CD1c-positive myeloid dendritic cell (primary cell): ENCODE results near the gene COPS3.
"Not testable (repeated sequence)": the region's sequence is repeated elsewhere in the genome, so short reads cannot be mapped to it uniquely, and the experiment has no call there.

Experiments used
- DNase-seq: peaks from one replicate; pipeline ENCODE4 v3.0.0-alpha.2; 2016; ENCODE audit errors: extremely low spot score

The COPS3 gene

DNA sequence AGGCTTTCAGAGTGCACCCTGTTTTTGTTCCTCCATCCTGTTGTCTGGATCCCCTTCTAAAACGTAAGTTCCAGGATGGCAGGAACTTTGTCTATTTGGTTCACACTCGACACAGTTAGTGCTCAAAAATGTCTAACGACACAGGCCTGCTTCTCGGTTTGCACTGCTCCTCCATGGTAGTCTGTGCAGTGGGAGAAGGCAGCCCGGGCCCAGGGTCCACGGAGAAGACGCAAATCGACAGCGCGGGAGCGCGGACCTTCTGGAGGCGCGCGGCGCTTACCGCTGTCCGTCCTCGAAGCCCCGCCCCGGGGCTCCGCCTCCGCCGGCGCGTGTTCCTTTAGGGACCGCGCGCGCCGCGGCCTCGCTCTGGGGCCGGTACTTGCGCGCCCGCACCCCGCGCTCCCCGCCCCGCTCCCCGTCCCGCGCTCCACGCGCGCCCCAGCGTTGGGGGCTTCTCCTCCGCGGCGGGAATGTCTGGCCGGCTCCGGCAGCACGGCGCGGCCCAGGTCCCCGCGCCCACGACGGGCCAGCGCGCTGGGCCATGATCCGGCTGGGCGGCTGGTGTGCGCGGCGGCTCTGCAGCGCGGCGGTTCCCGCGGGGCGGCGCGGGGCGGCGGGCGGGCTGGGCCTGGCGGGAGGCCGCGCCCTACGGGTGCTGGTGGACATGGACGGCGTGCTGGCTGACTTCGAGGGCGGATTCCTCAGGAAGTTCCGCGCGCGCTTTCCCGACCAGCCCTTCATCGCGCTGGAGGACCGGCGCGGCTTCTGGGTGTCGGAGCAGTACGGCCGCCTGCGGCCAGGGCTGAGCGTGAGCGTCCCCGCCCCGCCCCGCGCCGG lies 22.2 kb upstream of the COPS3 start, which contains the start of gene NT5M:
NT5M (plus strand) TSS at position 364 of the 837 bp plus-strand sequence; CDS start at position 542, 178 bp downstream.
- DNase-seq = peak; percentile 82

DNA sequence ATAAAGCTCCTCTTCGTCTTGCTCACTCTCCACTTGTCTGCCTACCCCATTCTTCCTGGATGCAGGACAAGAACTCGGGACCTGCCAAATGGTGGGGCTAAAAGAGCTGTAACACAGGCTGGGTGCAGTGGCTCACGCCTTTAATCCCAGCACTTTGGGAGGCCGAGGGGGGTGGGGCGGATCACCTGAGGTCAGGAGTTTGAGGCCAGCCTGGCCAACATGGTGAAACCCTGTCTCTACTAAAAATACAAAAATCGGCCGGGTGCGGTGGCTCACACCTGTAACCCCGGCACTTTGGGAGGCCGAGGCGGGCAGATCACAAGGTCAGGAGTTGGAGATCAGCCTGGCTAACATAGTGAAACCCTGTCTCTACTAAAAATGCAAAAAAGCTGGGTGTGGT lies 20.6 kb upstream of the COPS3 start:
- DNase-seq = not testable (repeated sequence)

DNA sequence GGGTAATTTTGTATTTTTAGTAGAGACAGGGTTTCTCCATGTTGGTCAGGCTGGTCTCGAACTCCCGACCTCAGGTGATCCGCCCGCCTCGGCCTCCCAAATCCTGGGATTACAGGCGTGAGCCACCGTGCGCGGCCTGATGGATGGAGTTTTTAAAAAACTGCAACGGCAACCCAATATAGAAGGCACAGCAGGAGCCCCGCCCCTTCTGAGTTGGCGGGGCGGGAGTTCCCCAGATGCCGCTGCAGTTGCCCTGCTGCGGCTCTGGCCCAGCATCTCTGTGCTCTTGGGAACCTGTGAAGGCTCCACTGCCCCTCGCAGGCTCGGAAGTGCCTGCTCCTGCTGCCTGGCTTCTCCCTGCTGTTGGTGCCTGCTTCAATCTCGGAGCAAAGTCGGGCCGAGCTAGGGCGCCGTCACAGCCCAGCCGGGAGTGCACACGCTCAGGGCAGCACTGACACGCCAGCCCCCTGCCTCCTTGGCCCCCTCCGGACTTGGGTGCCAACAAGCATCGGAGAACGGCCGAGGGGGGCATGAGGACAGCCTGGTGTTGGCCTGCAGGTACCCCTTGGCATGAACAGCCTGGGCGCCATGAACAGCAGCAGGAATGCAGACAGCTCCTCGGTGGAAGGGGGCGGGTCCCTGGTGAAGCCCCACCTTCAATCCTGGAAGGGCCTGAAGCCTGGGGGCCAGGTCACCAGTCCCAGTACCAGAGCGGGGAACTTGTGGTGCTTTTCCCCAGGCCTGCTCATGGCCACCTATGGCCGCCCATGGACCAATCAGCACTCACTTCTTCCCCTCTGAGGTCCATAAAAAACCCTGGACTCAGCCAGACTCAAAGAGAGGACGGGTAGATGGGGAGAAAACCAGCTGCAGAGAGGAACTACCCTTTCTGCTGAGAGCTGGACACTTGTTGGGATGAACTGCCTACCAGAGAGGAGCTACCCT lies 19.9 kb upstream of the COPS3 start:
- DNase-seq = peak; percentile 65

DNA sequence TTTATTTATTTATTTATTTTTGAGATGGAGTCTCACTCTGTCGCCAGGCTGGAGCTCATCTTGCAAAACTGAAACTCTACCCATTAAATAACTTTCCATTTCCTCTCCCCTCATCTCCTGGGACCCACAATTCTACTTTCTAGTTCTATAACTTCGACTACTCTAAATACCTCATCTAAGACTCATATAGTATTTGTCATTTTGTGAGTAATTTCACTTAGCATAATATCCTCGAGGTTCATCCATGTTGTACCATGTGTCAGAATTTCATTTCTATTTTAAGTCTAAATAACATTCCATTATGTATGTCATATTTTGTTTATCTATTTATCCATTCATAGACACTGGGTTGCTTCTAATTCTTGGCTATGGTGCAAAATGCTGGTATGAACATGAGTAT lies 17.1 kb upstream of the COPS3 start:
- no peak for DNase-seq

DNA sequence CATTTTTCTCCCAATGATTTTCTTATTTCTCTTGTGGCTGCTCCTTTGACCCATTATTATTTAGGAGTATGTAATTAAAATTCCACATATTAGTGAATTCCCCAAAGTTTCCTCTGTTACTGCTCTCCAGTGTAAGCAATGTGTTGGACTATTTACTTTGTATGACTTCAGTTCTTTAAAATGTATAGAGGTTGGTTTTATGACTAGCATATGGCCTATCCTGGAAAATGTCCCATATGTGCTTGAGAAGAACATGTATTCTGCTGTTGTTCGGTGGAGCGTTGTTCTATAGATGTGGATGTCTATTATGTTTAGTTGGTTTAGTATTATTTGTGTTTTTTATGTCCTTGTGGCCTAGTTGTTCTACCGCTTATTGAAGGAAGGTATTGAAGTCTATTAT lies 16.2 kb upstream of the COPS3 start:
- no peak for DNase-seq

DNA sequence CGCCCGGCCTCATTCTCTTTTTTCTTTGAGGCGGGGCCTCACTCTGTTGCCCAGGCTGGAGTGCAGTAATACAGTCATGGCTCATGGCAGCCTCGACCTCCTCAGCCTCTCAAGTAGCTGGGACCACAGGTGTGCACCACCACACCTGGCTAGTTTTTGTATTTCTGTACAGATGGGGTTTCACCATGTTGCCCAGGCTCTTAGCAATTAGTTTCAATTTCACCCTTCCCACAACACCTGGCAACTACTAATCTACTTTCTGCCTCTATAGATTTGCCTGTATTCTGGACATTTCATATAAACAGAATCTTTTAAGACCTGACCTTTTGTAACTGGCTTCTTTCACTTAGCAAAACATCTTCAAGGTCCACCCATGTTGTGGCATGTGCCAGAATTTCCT lies 14.1 kb upstream of the COPS3 start:
- DNase-seq = no peak

DNA sequence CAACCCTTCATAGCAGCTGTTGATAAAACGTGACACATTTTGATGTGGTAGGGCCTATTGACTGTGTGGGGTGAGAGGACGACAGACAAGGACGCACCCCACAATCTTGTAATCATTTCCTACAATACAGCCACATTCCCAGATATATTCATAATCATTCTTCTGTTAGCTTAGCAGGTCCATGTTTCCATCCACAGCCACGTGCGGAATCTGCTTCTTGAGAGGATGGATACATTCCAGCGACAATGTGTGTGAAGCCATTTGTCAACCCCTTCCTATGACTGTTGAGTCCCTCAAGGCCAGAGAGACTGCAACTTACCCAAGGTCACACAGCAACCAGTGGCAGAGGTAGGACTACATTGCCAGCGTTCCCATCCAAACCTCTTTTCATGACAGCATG lies 8.7 kb upstream of the COPS3 start:
- no peak for DNase-seq

DNA sequence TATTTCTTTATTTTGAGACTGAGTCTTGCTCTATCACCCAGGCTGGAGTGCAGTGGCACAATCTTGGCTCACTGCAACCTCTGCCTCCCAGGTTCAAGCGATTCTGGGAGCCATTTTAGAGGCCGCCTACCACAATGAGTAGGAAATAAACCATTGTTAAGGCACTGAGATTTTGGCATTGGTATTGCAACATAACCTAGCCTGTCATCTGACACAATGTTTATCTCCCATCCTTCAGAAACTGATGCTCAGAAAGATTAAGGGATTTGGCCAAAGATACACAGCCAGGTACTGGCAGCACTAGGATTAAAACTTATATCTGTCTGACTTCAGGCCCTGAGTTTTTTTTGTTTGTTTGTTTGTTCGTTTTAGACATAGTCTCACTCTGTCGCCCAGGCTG lies 8.0 kb upstream of the COPS3 start:
- DNase-seq = no peak

DNA sequence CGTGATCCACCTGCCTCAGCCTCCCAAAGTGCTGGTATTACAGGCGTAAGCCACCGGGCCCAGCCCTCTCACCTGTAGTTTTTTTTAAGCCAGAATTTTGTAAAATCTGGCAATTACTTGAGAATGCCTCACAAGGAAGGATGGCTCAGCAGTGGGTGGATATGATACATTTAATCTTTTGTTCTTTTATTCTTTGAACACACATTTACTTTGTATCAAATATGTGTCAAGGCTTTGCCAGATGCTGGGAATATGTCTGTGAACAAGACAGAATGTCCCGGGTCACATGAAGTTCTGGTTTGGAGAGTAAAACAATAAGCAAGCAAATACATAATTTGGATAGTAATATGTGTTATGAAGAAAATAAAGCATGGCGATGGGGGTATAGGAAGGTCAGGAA lies 4.9 kb upstream of the COPS3 start:
- no peak for DNase-seq

DNA sequence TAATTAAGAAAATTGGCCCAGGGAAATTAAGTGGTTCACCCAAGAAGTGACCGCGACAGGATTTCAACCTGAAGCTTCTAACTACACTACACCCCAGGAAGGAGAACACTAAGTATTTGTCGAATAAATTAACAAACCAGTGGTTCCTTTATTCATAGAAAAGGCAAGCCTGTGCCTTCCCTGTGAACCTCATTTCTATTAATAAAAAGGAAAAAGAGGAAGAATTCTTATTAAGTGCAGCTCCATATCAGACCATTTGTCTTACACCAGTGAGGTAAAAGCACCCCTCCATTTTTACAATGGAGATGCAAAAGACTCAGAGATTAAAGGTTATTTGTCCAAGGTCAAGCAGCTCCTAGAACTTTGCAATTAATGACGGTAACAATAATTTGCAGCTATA lies 1.7 kb downstream of the COPS3 start:
- peak; percentile 17 for DNase-seq

DNA sequence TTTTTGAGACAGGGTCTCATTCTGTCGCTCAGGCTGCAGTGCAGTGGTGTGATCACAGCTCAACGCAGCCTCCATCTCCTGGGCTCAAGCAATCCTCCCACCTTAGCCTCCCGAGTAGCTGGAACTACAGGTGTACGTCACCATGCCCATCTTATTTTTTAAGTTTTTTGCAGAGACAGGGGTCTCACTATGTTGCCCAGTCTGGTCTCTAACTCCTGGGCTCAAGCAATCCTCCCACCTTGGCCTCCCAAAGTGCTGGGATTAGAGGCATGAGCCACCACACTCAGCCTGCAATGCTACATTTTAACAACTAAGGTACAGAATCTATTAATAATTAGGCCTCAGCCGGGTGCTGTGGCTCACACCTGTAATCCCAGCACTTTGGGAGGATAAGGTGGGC lies 3.6 kb downstream of the COPS3 start:
- DNase-seq = not testable (repeated sequence)

DNA sequence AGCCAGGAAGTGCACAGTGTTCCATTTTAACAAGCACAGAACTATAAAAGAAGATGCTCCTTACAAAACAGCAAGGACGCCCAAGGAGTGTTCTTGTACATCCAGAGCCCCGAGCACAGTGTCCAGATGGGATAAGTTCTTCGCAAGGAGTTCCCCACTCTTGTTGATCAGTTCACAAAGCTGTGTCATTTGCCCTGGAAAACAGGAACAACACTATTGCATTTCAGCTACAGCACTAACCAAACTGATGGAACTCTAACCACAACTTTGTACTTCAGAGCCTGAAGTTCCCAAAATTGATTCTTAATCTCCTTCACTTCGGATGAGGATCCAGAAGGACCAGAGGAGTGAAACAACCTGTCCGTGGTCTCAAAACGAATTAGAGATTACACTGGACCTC lies 5.1 kb downstream of the COPS3 start:
- DNase-seq = peak; percentile 76

DNA sequence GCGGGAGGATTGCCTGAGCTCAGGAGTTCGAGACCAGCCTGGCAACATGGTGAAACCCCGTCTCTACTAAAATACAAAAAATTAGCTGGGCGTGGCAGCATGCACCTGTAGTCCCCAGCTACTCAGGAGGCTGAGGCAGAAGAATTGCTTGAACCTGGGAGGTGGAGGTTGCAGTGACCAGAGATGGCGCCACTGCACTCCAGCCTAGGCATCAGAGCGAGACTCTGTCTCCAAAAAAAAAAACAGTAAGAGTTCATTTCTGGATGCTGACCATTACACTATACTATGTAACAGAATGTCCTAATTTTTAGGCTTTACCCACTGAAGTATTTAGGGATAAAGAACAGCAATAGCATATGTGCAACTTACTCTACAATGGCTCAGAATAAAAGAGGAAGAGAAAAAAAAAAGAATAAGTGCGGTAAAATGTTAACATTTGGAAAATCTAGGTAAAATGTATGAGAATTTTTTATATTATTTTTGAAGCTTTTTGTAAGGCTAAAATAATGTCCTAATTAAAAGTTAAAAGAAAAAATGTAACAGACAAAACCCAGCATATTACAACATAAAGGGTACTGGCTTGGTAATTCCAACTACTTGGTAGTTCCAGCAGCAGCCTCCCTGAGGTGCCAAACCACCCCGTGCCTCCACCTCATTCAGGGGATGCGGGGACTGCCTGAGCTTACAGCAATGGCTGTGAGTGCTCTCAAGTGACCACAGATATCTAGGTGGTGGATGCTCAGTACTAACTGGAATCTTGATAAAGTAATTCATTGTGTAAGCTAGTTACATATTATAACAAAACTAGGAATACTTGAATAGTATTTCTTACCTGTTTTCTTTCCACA lies 10.9 kb downstream of the COPS3 start:
- DNase-seq = no peak

DNA sequence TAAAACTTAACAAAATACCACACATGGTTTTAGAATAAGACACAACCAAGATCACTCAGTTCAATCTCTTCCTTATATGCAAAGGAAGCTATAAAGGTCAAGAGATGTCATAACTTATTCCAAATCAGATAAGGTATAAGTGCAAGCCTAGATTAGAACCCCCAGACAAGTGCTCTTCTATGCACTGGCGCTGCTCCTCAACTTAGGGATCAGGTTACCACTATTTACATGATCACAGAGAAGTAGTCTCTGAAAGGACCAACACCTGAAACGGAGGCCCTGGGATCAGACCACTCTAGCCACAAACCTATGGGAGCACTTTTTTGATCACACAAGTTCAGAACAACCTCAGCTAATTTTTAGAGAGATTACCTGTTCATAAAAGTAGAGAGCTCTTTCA lies 16.6 kb downstream of the COPS3 start:
- DNase-seq = no peak

DNA sequence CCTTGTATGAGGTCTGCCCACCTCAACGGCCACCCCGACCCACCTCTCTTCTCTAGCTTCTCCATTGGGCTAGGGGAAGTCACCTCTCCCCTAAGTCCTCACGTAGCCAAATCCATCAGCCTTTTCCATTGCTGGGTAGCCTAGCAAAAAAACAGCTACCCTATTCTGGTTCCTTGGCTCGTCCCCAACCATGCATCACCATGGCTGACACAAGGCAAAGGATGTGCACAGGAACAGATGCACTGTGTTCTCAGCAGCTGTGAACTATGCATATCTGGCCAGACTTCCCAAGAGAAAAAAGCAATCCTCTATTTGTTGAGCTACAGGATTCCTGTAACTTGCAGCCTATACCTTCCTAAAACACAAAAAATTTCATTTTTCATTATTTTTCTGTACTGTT lies 22.0 kb downstream of the COPS3 start:
- no peak for DNase-seq

DNA sequence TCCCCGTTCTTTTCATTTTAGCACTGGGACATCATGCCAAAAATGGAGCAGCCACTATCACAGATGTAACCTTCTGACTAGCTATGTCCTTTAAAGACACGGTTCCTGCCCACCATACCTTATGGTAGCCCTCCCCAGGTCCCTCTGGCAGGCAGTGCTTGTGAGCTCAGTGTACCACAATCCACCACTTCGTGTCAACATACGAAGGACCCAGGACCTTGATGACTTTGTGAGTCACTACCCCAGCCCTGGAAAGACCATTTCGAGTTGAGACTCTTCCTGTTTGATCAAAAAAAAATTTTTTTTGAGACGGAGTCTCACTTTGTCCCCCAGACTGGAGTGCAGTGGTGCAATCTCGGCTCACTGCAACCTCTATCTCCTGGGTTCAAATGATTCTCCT lies 23.0 kb downstream of the COPS3 start:
- DNase-seq = no peak

DNA sequence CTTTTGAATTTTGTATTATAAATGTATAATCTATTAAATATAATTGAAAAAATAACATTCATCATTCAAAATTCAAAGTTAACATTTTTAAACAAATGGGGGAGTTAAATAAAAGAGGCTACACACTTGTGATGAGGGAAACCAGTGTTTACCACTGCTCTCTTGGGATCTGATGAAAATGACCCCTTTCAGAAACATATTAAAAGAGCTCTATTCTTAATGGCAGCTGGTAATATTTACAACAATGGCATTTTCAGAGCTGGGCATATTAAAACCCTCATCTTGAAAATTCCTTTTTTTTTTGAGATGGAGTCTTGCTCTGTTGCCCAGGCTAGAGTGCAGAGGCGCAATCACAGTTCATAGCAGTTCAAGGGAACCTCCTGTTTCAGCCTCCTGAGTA lies 24.7 kb downstream of the COPS3 start:
- no peak for DNase-seq

DNA sequence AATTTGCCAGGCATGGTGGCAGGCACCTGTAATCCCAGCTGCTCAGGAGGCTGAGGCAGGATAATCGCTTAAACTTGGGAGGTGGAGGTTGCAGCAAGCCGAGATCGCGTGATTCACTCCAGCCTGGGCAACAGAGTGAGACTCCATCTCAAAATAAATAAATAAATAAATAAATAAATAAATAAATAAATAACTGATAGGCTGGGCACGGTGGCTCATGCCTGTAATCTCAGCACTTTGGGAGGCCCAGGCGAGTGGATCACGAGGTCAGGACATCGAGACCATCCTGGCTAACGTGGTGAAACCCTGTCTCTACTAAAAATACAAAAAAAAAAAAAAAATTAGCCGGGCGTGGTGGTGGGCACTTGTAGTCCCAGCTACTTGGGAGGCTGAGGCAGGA lies 25.4 kb downstream of the COPS3 start:
- not testable (repeated sequence) for DNase-seq

DNA sequence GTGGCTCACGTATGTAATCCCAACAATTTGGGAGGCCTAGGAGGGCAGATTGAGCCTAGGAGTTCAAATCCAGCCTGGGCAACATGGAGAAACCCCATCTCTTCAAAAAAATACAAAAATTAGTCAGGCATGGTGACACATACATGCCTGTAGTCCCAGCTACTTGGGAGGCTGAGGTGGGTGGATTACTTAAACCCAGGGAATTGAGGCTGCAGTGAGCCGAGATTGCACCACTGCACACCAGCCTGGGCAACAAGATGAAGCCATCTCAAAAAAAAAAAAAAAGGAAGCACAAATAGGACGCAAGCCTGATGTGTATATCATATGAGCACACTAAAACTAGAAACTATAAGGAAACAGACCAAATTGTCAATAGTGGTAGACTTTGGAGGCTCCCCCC lies 27.0 kb downstream of the COPS3 start:
- peak; percentile 52 for DNase-seq

DNA sequence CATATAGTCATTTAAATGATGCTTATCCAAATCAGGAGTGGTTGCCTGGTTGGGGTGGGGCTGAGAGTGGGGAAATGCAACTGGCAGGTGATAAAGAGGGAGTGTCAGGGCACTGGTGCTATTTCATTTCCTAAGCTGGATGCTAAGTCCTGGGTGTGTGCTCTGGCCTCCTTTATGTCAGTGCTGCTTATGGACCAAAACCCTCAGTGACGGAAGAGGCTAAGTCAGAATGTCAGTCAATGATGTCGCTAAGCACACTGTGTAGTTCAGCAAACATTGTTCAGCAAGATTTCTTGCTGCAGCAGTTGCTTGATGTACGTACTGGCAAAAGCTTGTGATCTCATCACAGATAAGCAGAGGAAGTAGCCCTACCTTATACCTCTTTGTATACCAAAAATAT lies 27.6 kb downstream of the COPS3 start:
- DNase-seq = no peak

DNA sequence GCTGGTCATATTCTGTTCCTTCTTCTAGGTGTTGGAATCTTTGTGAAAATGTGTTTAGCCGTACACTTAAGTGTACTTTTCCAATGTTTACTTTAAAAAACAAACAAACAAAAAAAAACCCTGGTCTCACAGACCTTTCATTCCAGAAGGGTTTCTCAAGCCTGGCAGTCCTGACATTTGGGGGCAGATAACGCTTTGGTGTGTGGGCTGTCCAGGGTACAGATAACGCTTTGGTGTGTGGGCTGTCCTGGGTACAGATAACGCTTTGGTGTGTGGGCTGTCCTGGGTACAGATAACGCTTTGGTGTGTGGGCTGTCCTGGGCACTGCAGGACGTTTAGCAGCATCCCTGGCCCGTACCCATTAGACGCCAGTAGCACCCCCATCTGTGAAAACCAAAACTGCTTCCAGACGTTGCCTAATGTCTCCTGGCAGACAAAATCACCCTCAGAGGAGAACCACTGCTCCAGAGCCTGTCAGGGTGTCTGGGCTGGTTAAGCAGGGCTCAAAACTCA lies 28.8 kb downstream of the COPS3 start:
- DNase-seq = no peak

DNA sequence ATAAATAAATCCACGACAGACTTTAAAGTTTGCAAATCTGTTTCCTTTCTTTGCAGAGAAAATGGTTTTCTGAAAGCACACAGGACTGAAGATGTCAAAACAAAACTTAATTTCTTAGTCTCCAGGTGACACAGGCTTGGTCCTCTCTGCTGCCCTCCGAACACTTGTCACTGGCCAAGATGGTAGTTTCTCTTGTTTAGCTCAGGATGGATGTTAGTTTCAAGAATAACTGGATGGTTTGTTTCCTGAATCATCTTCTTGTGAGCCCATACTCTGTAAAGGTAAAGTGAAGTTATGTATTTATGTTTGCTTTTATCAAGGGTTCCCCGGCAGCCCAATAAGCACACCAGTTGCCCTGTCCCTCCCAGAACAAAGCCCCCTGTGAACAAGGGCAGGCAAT lies 34.2 kb downstream of the COPS3 start:
- DNase-seq = no peak
